Panc1 (cell line): ENCODE data around the gene SYT1. TPM values are rescaled to one million over a fixed set of nuclear protein-coding genes. Genes with fewer than 3 reads are reported as not detected.
A peak's percentile ranks its signal among the peaks of the same experiment; 100 is the strongest.

Experiments
- ATAC-seq: fragments of 200-7000 bp; cut with Tn5 transposase; 2 replicates; pipeline ENCODE4 v1.9.1; 2020; ENCODE audit warnings: mild to moderate bottlenecking, moderate library complexity
- BruUV-seq: library from RNA; stranded (reverse); fragments of 400-500 nt; replicated peaks from 2 replicates; lab custom pipeline; 2021; lab: Mats Ljungman, UMichigan
- CTCF ChIA-PET: fragments of 300-600 bp; sonication (Branson Sonifier 250); formaldehyde crosslinking; loops from one replicate; lab custom pipeline; 2022; ENCODE audit warnings: antibody characterized with exemption; lab: Charles Lee
- POLR2A ChIA-PET: fragments of 300-600 bp; sonication (Branson Sonifier 250); formaldehyde crosslinking; loops from one replicate; lab custom pipeline; 2022; ENCODE audit warnings: antibody characterized with exemption; lab: Charles Lee
- DNase-seq: peaks from one replicate; pipeline ENCODE4 v3.0.0-alpha.2; 2010; ENCODE audit warnings: low read depth, low spot score
- H3K27ac ChIP-seq: 2 replicates; pipeline ENCODE4 v1.5.1; 2011; ENCODE audit warnings: mild to moderate bottlenecking, low read length, inconsistent platforms
- H3K27me3 ChIP-seq: fragments of 200-500 bp; sonication (Bioruptor generic); 2 replicates; pipeline ENCODE4 v1.6.0; 2014; ENCODE audit warnings: low read length, inconsistent platforms; ENCODE audit not compliant: control insufficient read depth, insufficient read depth
- H3K36me3 ChIP-seq: fragments of 200-500 bp; sonication (Bioruptor generic); 2 replicates; pipeline ENCODE4 v1.5.1; 2014; ENCODE audit warnings: inconsistent platforms, mild to moderate bottlenecking, low read length, moderate library complexity; ENCODE audit not compliant: control insufficient read depth, insufficient read depth
- H3K4me1 ChIP-seq: 2 replicates; pipeline ENCODE4 v1.5.1; 2011; ENCODE audit warnings: inconsistent platforms, mild to moderate bottlenecking, low read length, moderate library complexity; ENCODE audit not compliant: control insufficient read depth, insufficient read depth
- H3K4me3 ChIP-seq, 2 experiments: 2 replicates each; pipeline ENCODE4 v1.5.1; 2011 to 2012; ENCODE audit warnings: low read depth in 2 of 2, low read length in 2 of 2, mild to moderate bottlenecking in 2 of 2, inconsistent platforms in 1 of 2, moderate library complexity in 1 of 2
- H3K9me3 ChIP-seq: fragments of 200-500 bp; sonication (Bioruptor generic); 2 replicates; pipeline ENCODE4 v1.5.1; 2014; ENCODE audit warnings: low read depth, mild to moderate bottlenecking, inconsistent platforms, low read length, moderate library complexity; ENCODE audit not compliant: control insufficient read depth, insufficient read depth
- POLR2AphosphoS5 ChIP-seq: IDR thresholded peaks from 2 replicates; pipeline ENCODE4 v1.6.1; 2012; ENCODE audit warnings: mild to moderate bottlenecking, low read depth, low read length, moderate library complexity
- SIN3A ChIP-seq: IDR thresholded peaks from 2 replicates; pipeline ENCODE4 v1.6.1; 2012; ENCODE audit warnings: low read depth, mild to moderate bottlenecking, low read length, moderate library complexity, borderline replicate concordance; ENCODE audit not compliant: insufficient read depth
- TCF7L2 ChIP-seq: IDR thresholded peaks from 2 replicates; pipeline ENCODE4 v1.6.1; 2011; ENCODE audit warnings: mild to moderate bottlenecking, low read depth, low read length, inconsistent platforms
- in situ Hi-C: cut with HindIII; loops from 2 replicates; pipeline ENCODE4 v1.10.0; 2016; ENCODE audit warnings: low sequenced_read_pairs, low pct_unique_long_range_greater_than_20kb
- intact Hi-C: fragments of 100-400 bp; cut with micrococcal nuclease; formaldehyde crosslinking; loops from one replicate; pipeline ENCODE4 v1.10.0; 2022; ENCODE audit not compliant: unreplicated experiment
- total RNA-seq: library from RNA; stranded (reverse); gene quantifications from one replicate; pipeline ENCODE4 v1.2.1, GENCODE V29; 2021; ENCODE audit not compliant: unreplicated experiment
- TF ChIP-seq, protein P1 (sequence below), 2 experiments: IDR thresholded peaks; 2 replicates each; pipeline ENCODE4 v1.6.1; 2011 to 2012; ENCODE audit warnings: low read depth in 2 of 2, control low read depth in 1 of 2, low read length in 1 of 2, mild to moderate bottlenecking in 1 of 2, moderate library complexity in 1 of 2; ENCODE audit not compliant: insufficient read depth in 1 of 2
- TF ChIP-seq, protein P2 (sequence below): fragments of 450-650 bp; IDR thresholded peaks from 2 replicates; pipeline ENCODE4 v1.5.1; 2017; ENCODE audit warnings: mild to moderate bottlenecking

The SYT1 gene
- total RNA-seq, 1 experiment from 2014 or later, result 3.0 TPM

DNA sequence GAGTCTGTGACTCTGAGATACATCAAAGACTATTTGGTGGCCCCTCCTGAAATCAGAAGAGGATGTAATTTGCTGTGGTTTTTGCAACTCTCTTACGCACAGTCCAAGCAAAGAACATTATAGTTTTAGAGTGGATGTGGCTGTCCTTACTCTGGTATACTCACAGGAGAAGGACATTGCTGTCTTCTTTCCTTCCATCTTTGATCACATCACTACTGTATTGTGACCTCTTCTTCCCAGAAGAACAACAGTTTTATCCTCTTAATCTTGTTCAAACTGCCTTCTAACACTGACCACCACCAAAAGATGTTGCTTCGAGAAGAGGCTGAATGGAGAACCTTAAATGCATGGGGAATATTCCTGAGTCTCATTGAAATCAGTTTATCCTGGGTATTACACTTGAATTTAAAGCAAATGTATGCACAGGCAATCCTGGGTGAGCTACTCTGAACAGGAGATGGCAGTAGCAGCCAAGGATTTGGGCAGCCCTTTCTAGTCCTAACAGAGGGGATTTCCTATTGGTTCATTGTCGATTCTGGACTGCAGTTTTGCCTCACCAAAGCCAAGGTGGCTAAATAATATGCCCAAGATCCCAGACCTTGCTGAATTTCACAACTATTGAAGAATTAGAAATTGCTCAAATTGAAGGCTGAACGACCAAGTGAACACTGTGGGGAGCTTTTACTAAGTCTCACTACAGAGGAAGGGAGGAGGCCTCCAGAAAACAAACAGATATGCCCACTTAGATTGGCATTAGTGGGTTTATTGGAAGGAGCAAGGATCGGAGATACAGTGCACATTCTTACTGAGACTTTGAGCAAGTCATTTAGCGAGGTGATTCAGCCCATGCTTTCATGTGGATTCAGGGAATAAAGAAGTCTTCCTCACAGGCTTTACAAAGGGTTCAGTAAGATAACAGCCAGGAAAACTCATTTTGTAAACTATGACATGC is 543.4 kb downstream of the SYT1 start:
- TF ChIP-seq, protein P1, sequence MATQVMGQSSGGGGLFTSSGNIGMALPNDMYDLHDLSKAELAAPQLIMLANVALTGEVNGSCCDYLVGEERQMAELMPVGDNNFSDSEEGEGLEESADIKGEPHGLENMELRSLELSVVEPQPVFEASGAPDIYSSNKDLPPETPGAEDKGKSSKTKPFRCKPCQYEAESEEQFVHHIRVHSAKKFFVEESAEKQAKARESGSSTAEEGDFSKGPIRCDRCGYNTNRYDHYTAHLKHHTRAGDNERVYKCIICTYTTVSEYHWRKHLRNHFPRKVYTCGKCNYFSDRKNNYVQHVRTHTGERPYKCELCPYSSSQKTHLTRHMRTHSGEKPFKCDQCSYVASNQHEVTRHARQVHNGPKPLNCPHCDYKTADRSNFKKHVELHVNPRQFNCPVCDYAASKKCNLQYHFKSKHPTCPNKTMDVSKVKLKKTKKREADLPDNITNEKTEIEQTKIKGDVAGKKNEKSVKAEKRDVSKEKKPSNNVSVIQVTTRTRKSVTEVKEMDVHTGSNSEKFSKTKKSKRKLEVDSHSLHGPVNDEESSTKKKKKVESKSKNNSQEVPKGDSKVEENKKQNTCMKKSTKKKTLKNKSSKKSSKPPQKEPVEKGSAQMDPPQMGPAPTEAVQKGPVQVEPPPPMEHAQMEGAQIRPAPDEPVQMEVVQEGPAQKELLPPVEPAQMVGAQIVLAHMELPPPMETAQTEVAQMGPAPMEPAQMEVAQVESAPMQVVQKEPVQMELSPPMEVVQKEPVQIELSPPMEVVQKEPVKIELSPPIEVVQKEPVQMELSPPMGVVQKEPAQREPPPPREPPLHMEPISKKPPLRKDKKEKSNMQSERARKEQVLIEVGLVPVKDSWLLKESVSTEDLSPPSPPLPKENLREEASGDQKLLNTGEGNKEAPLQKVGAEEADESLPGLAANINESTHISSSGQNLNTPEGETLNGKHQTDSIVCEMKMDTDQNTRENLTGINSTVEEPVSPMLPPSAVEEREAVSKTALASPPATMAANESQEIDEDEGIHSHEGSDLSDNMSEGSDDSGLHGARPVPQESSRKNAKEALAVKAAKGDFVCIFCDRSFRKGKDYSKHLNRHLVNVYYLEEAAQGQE (IDR thresholded peaks at IDR 0.05; ENCODE audit: insufficient read depth in 1 of 2, low read depth in 2 of 2, low read length in 1 of 2), result no peak
- no peak for TF ChIP-seq POLR2AphosphoS5
- TF ChIP-seq, protein P2, sequence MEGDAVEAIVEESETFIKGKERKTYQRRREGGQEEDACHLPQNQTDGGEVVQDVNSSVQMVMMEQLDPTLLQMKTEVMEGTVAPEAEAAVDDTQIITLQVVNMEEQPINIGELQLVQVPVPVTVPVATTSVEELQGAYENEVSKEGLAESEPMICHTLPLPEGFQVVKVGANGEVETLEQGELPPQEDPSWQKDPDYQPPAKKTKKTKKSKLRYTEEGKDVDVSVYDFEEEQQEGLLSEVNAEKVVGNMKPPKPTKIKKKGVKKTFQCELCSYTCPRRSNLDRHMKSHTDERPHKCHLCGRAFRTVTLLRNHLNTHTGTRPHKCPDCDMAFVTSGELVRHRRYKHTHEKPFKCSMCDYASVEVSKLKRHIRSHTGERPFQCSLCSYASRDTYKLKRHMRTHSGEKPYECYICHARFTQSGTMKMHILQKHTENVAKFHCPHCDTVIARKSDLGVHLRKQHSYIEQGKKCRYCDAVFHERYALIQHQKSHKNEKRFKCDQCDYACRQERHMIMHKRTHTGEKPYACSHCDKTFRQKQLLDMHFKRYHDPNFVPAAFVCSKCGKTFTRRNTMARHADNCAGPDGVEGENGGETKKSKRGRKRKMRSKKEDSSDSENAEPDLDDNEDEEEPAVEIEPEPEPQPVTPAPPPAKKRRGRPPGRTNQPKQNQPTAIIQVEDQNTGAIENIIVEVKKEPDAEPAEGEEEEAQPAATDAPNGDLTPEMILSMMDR, result peak; percentile 85
- TF ChIP-seq SIN3A, result no peak
- Histone ChIP-seq H3K27ac (no peak overlapping the region; the same call in 1 of the 2 replicates), H3K9me3 (no peaks in the 10 kb centered on the region), H3K36me3 (no peaks in the 10 kb centered on the region), H3K4me3 (no peak overlapping the region), H3K4me1 (peaks cover 6% of the 10 kb centered on the region; the same call in 1 of the 2 replicates), H3K27me3 (no peaks in the 10 kb centered on the region)
- DNase-seq (peak; percentile 64), ATAC-seq (peak; percentile 99)
- no TSS peak for BruUV-seq
- ChIA-PET POLR2A (no interaction called here), CTCF (interaction anchor here (0.5 to 0.6 kb wide), 3 partner anchors 329 to 426 kb away, joined by 3 to 7 read pairs (median 6); no protein-coding TSS in a partner anchor)
- intact Hi-C loops (loop anchor here (5.0 to 10.0 kb wide), 2 partner anchors 329 to 857 kb away; no protein-coding TSS in a partner anchor), in situ Hi-C loops (no loop called here)

DNA sequence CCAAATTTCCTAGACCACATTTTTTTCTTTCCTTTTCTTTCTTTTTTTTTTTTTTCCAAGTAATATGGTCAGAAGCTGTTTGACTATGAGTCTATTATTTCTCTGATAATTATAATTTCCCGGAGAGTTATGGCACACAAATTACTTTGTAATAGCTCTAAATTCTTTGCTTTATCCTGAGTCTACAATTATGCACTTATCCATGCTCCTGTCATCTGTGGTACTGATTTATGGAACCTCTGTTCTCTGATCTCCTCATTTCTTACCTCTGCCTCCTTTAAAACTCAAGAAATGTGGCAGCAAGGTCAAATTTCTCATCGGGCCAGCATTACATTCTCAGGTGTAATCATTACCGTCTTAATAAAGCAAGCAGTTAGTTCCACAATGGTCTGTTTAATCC is 544.1 kb downstream of the SYT1 start:
- intact Hi-C loops, result loop anchor here (5.0 to 10.0 kb wide), 2 partner anchors 329 to 856 kb away; no protein-coding TSS in a partner anchor
- TF ChIP-seq, protein P1 (IDR thresholded peaks at IDR 0.05; ENCODE audit: insufficient read depth in 1 of 2, low read depth in 2 of 2, low read length in 1 of 2), result no peak
- TF ChIP-seq, protein P2, result no peak
- TF ChIP-seq POLR2AphosphoS5 (no peak), TCF7L2 (no peak), SIN3A (no peak)
- Histone ChIP-seq H3K27me3 (no peaks in the 10 kb centered on the region), H3K36me3 (no peaks in the 10 kb centered on the region), H3K9me3 (no peaks in the 10 kb centered on the region), H3K4me3 (no peak overlapping the region), H3K27ac (no peak overlapping the region), H3K4me1 (peaks cover 6% of the 10 kb centered on the region; the same call in 1 of the 2 replicates)
- in situ Hi-C loops, result no loop called here
- no peak for ATAC-seq
- no TSS peak for BruUV-seq
- POLR2A ChIA-PET, result no interaction called here
- CTCF ChIA-PET, result interaction anchor here (0.5 kb wide), 2 partner anchors 328 to 425 kb away, joined by 6 to 7 read pairs; no protein-coding TSS in a partner anchor
- no peak for DNase-seq
